Stomach (tissue), 9 donors: ENCODE data around the gene GRIK2. TPM values are rescaled to one million over a fixed set of nuclear protein-coding genes. Genes with fewer than 3 reads are reported as not detected.

Experiments used
- DNase-seq, 2 donors: peaks; one replicate each; pipeline versions ENCODE4 v3.0.0 to v3.0.0-alpha.2; 2013 to 2019
- H3K27ac ChIP-seq, 5 donors: fragments of 200-600 bp in 4 of 5; sonication (generic) in 4 of 5; one replicate each; pipeline ENCODE4 v1.5.1; 2013 to 2019; ENCODE audit warnings: mild to moderate bottlenecking in 1 of 5, moderate library complexity in 1 of 5
- H3K27me3 ChIP-seq, 3 donors: fragments of 200-600 bp; sonication (generic); one replicate each; pipeline ENCODE4 v1.5.1; 2017 to 2019; ENCODE audit warnings: mixed run types in 1 of 3
- H3K36me3 ChIP-seq, 4 donors: fragments of 200-600 bp; sonication (generic); 1 replicate in 3 of 4; 2 replicates in 1 of 4; pipeline ENCODE4 v1.5.1; 2016 to 2019
- H3K4me1 ChIP-seq, 4 donors: fragments of 200-600 bp; sonication (generic); one replicate each; pipeline ENCODE4 v1.5.1; 2016 to 2019
- H3K4me3 ChIP-seq, 4 donors: fragments of 200-600 bp; sonication (generic) in 3 of 4; one replicate each; pipeline ENCODE4 v1.5.1; 2016 to 2019; ENCODE audit warnings: mild to moderate bottlenecking in 1 of 4
- H3K9me3 ChIP-seq, 4 donors: fragments of 200-600 bp; sonication (generic); one replicate each; pipeline ENCODE4 v1.5.1; 2016 to 2019
- EP300 ChIP-seq: sonication (generic); formaldehyde crosslinking; IDR thresholded peaks from one replicate; pipeline ENCODE4 v1.6.1; 2017; ENCODE audit warnings: antibody characterized with exemption
- POLR2A ChIP-seq, 4 donors: fragments of 450-650 bp; IDR thresholded peaks; one replicate each; pipeline ENCODE4 v1.6.1; 2016; ENCODE audit warnings: antibody characterized with exemption in 4 of 4, control low read depth in 2 of 4, mild to moderate bottlenecking in 1 of 4, moderate library complexity in 1 of 4
- POLR2AphosphoS5 ChIP-seq, 3 donors: sonication (generic); formaldehyde crosslinking; IDR thresholded peaks; one replicate each; pipeline ENCODE4 v1.6.1; 2016; ENCODE audit warnings: antibody characterized with exemption in 3 of 3
- WGBS, 5 donors: extraction: QIAGEN DNeasy Blood & Tissue Kit in 3 of 5; methylation state at CpG; one replicate each; pipeline versions ENCODE4 v1.1.5 to v1.1.7; 2013 to 2018; 5-methylcytosine and 5-hydroxymethylcytosine counted together
- intact Hi-C: fragments of 100-400 bp; cut with DNase I; formaldehyde crosslinking; loops from one replicate; pipeline ENCODE4 v1.15.1; 2023; ENCODE audit warnings: low total_unique reads
- polyA plus RNA-seq, 3 donors: library from polyadenylated mRNA; stranded (reverse); fragments of 200-250 nt; gene quantifications; one replicate each; pipeline ENCODE4 v1.2.3, GENCODE V29; 2013
- total RNA-seq, 5 donors: library from RNA; depleted of rRNA; stranded (reverse); fragments of >200 nt; gene quantifications; one replicate each; pipeline versions ENCODE4 v1.1.0 to v1.2.3, GENCODE V29; 2014 to 2016
- TF ChIP-seq, protein P1 (sequence below), 7 experiments: fragments of 450-650 bp in 4 of 7; fragments of 200-600 bp in 3 of 7; sonication (generic) in 3 of 7; IDR thresholded peaks; one replicate each; pipeline ENCODE4 v1.5.1; 2016 to 2019; ENCODE audit warnings: antibody characterized with exemption in 7 of 7, control low read depth in 2 of 7, mild to moderate bottlenecking in 1 of 7
- donor health status: healthy with polysubstance abuse.
- donor health status: Bipolar disorder and iron deficiency.
- donor health status: healthy.

Gene GRIK2
- total and polyA plus RNA-seq, 8 donors, result 0.06 to 7.7 (median 0.50) TPM; not detected in 3

DNA sequence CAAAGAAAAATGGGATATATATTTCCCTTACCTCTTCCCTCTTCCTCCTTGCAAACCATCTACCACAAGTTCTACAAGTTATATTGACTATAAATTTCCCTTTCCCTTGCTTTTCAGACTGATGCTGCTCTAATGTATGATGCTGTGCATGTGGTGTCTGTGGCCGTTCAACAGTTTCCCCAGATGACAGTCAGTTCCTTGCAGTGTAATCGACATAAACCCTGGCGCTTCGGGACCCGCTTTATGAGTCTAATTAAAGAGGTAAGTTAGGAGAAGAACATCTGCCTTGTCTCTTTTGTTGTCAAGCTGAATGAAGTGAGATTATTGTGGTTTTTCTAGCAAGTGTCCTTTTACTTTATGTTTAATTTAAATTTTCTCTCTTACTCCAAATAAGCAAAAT, 406.0 kb downstream of the GRIK2 start:
- H3K4me3 ChIP-seq, result no peak overlapping the region
- intact Hi-C loops, result no loop called here
- H3K27me3 ChIP-seq, result no peaks in the 10 kb centered on the region
- WGBS, 5 donors, result 82 to 96% (median 92%) methylated on average over 5 of the region's 5 CpGs
- no peaks in the 10 kb centered on the region for H3K36me3 ChIP-seq
- no peak overlapping the region for H3K27ac ChIP-seq
- H3K9me3 ChIP-seq, result peaks cover 0 to 6% (median 0%) of the 10 kb centered on the region in 4 donors
- DNase-seq, result no peak
- no peaks in the 10 kb centered on the region for H3K4me1 ChIP-seq
- TF ChIP-seq POLR2AphosphoS5 (IDR thresholded peaks at IDR 0.05) (no peak), EP300 (no peak), POLR2A (IDR thresholded peaks at IDR 0.05) (no peak)
- TF ChIP-seq, protein P1, sequence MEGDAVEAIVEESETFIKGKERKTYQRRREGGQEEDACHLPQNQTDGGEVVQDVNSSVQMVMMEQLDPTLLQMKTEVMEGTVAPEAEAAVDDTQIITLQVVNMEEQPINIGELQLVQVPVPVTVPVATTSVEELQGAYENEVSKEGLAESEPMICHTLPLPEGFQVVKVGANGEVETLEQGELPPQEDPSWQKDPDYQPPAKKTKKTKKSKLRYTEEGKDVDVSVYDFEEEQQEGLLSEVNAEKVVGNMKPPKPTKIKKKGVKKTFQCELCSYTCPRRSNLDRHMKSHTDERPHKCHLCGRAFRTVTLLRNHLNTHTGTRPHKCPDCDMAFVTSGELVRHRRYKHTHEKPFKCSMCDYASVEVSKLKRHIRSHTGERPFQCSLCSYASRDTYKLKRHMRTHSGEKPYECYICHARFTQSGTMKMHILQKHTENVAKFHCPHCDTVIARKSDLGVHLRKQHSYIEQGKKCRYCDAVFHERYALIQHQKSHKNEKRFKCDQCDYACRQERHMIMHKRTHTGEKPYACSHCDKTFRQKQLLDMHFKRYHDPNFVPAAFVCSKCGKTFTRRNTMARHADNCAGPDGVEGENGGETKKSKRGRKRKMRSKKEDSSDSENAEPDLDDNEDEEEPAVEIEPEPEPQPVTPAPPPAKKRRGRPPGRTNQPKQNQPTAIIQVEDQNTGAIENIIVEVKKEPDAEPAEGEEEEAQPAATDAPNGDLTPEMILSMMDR (IDR thresholded peaks at IDR 0.05), result no peak

DNA sequence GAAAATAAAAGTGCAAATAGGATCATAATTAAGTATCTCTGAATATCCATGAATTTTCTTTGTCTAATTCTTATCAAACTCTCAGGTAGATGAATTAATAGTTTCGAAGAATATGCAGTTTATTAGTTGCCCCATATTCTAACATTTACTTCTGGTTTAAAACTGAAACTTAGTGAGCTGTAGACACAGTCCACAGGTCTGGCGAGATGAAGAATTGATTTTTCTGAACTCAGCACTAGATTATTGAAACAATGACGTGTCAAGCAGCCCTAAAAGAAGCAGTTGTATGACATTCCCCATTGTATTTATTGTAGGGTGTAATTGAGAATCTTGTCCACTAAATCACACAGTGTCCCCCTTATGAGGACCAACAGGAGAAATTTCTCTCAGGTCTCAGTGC, 407.1 kb downstream of the GRIK2 start:
- Histone ChIP-seq H3K4me1 (no peaks in the 10 kb centered on the region), H3K27ac (no peak overlapping the region), H3K9me3 (peaks cover 0 to under 1% (median 0%) of the 10 kb centered on the region in 4 donors), H3K36me3 (no peaks in the 10 kb centered on the region), H3K4me3 (no peak overlapping the region), H3K27me3 (no peaks in the 10 kb centered on the region)
- no peak for TF ChIP-seq EP300
- TF ChIP-seq, protein P1 (IDR thresholded peaks at IDR 0.05), result no peak
- TF ChIP-seq POLR2A (IDR thresholded peaks at IDR 0.05), result no peak
- intact Hi-C loops, result no loop called here
- no peak for DNase-seq
- WGBS, 5 donors, result 49 to 64% (median 53%) methylated on average over 3 of the region's 3 CpGs

DNA sequence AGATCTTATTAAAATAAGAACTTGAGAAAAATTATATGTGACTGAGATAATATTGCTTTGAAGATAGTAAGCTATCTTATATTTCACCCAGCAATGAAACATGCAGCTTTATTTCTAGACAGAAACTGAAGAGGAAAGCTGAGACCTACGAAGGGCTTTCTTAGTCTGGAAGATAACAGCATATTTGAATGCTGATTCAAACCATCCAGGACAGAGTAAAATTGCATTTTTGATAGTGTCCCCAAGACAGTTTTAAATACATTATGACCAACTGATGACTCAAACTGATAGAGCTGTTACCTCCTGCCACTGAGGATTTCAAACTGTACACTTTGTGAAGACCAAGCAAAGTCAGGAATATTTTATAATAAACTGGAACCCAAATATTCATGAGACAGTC, 409.6 kb downstream of the GRIK2 start:
- Histone ChIP-seq H3K4me3 (no peak overlapping the region), H3K36me3 (no peaks in the 10 kb centered on the region), H3K27me3 (no peaks in the 10 kb centered on the region), H3K9me3 (no peaks in the 10 kb centered on the region), H3K4me1 (no peaks in the 10 kb centered on the region), H3K27ac (no peak overlapping the region)
- DNase-seq, result no peak
- WGBS, 5 donors, result 0 to 67% (median 55%) methylated on average over 1 of the region's 1 CpG
- TF ChIP-seq, protein P1 (IDR thresholded peaks at IDR 0.05), result no peak
- TF ChIP-seq POLR2A (IDR thresholded peaks at IDR 0.05) (no peak), EP300 (no peak), POLR2AphosphoS5 (IDR thresholded peaks at IDR 0.05) (no peak)
- intact Hi-C loops, result no loop called here

DNA sequence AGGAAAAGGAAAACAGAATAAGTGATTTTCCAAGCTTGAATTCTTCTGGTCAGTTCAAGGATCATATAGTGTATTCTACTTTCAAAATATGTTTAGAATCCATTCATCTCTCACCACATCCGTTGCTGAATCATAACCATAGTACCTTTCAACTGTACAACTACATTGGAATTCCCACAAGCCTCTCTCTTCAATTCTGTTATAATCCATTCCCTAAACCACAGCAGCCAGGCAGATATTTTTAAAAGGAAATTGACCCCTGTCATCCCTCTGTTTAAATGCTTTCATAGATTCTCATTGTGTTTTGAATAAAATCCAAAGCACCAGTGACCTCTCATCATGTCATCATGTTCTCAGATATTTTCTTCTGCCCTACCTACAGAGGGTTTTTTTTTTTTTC, 412.7 kb downstream of the GRIK2 start:
- Histone ChIP-seq H3K9me3 (no peaks in the 10 kb centered on the region), H3K36me3 (no peaks in the 10 kb centered on the region), H3K27me3 (no peaks in the 10 kb centered on the region), H3K4me3 (no peak overlapping the region), H3K27ac (no peak overlapping the region), H3K4me1 (no peaks in the 10 kb centered on the region)
- TF ChIP-seq POLR2AphosphoS5 (IDR thresholded peaks at IDR 0.05) (no peak), EP300 (no peak), POLR2A (IDR thresholded peaks at IDR 0.05) (no peak)
- TF ChIP-seq, protein P1 (IDR thresholded peaks at IDR 0.05), result no peak
- intact Hi-C loops, result no loop called here
- WGBS, 5 donors, result 65 to 88% (median 76%) methylated on average over 1 of the region's 1 CpG
- DNase-seq, result no peak
